ENCODE data around the gene ACSF2.

DNA sequence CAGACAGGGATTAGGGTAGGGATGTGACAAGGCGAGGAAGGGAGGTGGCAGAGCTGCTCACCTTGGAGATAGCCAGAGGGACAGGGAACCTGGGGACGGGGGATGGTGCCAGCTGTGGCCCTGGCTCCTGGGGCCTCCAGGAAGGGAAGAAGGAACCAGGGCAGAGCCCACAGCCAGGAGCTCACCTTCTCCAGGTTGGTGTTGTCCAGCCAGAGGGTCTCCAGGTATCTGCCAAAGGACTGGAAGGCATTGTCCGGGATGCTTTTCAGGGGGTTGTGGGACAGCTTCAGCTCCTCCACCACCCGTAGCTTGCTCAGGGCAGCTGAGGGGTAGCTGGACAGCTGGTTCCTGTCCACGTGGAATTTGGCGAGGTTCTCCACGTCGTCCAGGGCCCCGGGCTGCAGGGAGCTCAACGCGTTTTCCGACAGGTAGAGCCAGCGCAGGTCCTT is 41.9 kb downstream of the ACSF2 start:
- TF ChIP-seq RAD21 (IDR thresholded peaks at IDR 0.05; ENCODE audit: low read length) (no peak), TAF1 (IDR thresholded peaks at IDR 0.05; ENCODE audit: borderline replicate concordance, low read depth, low read length) (no peak), FOXJ3 (CRISPR knock-in tag; IDR thresholded peaks at IDR 0.05) (no peak), EP300 (IDR thresholded peaks at IDR 0.05; ENCODE audit: borderline replicate concordance in 1 of 2, low read depth in 1 of 2, low read length in 1 of 2) (no peak)
- TF ChIP-seq, protein P1, sequence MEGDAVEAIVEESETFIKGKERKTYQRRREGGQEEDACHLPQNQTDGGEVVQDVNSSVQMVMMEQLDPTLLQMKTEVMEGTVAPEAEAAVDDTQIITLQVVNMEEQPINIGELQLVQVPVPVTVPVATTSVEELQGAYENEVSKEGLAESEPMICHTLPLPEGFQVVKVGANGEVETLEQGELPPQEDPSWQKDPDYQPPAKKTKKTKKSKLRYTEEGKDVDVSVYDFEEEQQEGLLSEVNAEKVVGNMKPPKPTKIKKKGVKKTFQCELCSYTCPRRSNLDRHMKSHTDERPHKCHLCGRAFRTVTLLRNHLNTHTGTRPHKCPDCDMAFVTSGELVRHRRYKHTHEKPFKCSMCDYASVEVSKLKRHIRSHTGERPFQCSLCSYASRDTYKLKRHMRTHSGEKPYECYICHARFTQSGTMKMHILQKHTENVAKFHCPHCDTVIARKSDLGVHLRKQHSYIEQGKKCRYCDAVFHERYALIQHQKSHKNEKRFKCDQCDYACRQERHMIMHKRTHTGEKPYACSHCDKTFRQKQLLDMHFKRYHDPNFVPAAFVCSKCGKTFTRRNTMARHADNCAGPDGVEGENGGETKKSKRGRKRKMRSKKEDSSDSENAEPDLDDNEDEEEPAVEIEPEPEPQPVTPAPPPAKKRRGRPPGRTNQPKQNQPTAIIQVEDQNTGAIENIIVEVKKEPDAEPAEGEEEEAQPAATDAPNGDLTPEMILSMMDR (IDR thresholded peaks at IDR 0.05), result no peak
- TF ChIP-seq, protein P2, sequence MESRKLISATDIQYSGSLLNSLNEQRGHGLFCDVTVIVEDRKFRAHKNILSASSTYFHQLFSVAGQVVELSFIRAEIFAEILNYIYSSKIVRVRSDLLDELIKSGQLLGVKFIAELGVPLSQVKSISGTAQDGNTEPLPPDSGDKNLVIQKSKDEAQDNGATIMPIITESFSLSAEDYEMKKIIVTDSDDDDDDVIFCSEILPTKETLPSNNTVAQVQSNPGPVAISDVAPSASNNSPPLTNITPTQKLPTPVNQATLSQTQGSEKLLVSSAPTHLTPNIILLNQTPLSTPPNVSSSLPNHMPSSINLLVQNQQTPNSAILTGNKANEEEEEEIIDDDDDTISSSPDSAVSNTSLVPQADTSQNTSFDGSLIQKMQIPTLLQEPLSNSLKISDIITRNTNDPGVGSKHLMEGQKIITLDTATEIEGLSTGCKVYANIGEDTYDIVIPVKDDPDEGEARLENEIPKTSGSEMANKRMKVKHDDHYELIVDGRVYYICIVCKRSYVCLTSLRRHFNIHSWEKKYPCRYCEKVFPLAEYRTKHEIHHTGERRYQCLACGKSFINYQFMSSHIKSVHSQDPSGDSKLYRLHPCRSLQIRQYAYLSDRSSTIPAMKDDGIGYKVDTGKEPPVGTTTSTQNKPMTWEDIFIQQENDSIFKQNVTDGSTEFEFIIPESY (IDR thresholded peaks at IDR 0.05; ENCODE audit: borderline replicate concordance, low read depth), result no peak
- TF ChIP-seq, protein P3, sequence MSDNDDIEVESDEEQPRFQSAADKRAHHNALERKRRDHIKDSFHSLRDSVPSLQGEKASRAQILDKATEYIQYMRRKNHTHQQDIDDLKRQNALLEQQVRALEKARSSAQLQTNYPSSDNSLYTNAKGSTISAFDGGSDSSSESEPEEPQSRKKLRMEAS (IDR thresholded peaks at IDR 0.05; ENCODE audit: low read depth), result no peak

All from SK-N-SH (cell line).